K562 (cell line): Measurements from ENCODE around the gene SOWAHA.

Experiments used
- AFF4 ChIP-seq: sonication (generic); formaldehyde crosslinking; IDR thresholded peaks from 2 replicates; pipeline ENCODE4 v1.8.0; 2023; ENCODE audit warnings: mild to moderate bottlenecking, missing genetic modification reagents
- CHD1 ChIP-seq: fragments of 200-600 bp; sonication (generic); IDR thresholded peaks from one replicate; pipeline ENCODE4 v1.6.1; 2012; ENCODE audit warnings: mild to moderate bottlenecking, moderate library complexity, low read length, inconsistent platforms
- CTCF ChIP-seq, 3 experiments: IDR thresholded peaks in 2 of 3; conservative IDR thresholded peaks in 1 of 3; 2 replicates each; pipeline ENCODE4 v1.5.1; 2011 to 2012; ENCODE audit warnings: low read length in 3 of 3, mild to moderate bottlenecking in 3 of 3, control low read depth in 2 of 3, improper control_type of control experiment in 1 of 3, inconsistent platforms in 1 of 3, low read depth in 1 of 3, mixed read lengths in 1 of 3, moderate library complexity in 1 of 3; ENCODE audit not compliant: insufficient read depth in 2 of 3
- DIDO1 ChIP-seq: fragments of 450-650 bp; IDR thresholded peaks from 2 replicates; pipeline ENCODE4 v1.6.1; 2016; ENCODE audit warnings: low read depth, missing biosample characterization, missing genetic modification characterization
- E4F1 ChIP-seq: fragments of 250-450 bp; sonication (Bioruptor Pico); IDR thresholded peaks from 2 replicates; pipeline ENCODE4 v1.5.0; 2021; ENCODE audit warnings: mild to moderate bottlenecking, borderline replicate concordance
- FOSL1 ChIP-seq: fragments of 200-800 bp; sonication (Bioruptor generic); conservative IDR thresholded peaks from 2 replicates; pipeline ENCODE4 v1.6.1; 2016; ENCODE audit warnings: missing genetic modification characterization, missing compliant biosample characterization
- KDM2B ChIP-seq: fragments of 250-450 bp; sonication (Bioruptor Pico); IDR thresholded peaks from 2 replicates; pipeline ENCODE4 v1.8.0; 2021; ENCODE audit warnings: mild to moderate bottlenecking, moderate library complexity
- MAFK ChIP-seq: IDR thresholded peaks from 2 replicates; pipeline ENCODE4 v1.6.1; 2011; ENCODE audit warnings: low read length, improper control_type of control experiment
- MTA1 ChIP-seq: fragments of 450-650 bp; IDR thresholded peaks from 2 replicates; pipeline ENCODE4 v1.6.1; 2017; ENCODE audit warnings: borderline replicate concordance
- SPI1 ChIP-seq: IDR thresholded peaks from 2 replicates; pipeline ENCODE4 v1.6.1; 2011; ENCODE audit warnings: low read depth, low read length, control low read depth, borderline replicate concordance
- TARDBP ChIP-seq: fragments of 450-650 bp; IDR thresholded peaks from 2 replicates; pipeline ENCODE4 v1.6.1; 2016

- TF ChIP-seq DIDO1 (tag) (no peak), MAFK (no peak), CTCF (IDR thresholded peaks at IDR 0.05 in 2 of 3, conservative IDR thresholded peaks at IDR 0.05 in 1 of 3; ENCODE audit: insufficient read depth in 2 of 3, low read depth in 1 of 3, low read length in 3 of 3) (no peak), TARDBP (no peak), KDM2B (CRISPR knock-in tag) (no peak), MTA1 (no peak), FOSL1 (tag) (no peak), AFF4 (CRISPR knock-in tag) (no peak), E4F1 (CRISPR knock-in tag) (no peak), CHD1 (no peak), SPI1 (no peak)
These were observed 46.4 kb upstream of the SOWAHA start for GRCh38 chr5:132766806-132767055.
